IMR-90 (cell line): ENCODE results near the gene GTF3C6. TPM values are rescaled to one million over a fixed set of nuclear protein-coding genes. Genes with fewer than 3 reads are reported as not detected.
A peak's percentile ranks its signal among the peaks of the same experiment; 100 is the strongest.

Experiments used
- ATAC-seq: fragments of 200-7000 bp; cut with Tn5 transposase; 2 replicates; pipeline ENCODE4 v1.9.1; 2020; ENCODE audit warnings: low read depth, mild to moderate bottlenecking, moderate library complexity
- BruUV-seq: library from RNA; stranded (reverse); fragments of 400-500 nt; replicated peaks from 2 replicates; lab custom pipeline; 2021; lab: Mats Ljungman, UMichigan
- CTCF ChIA-PET: fragments of 300-600 bp; formaldehyde crosslinking; extraction: SDS; loops from one replicate; lab custom pipeline; 2021; ENCODE audit warnings: antibody characterized with exemption; lab: Yijun Ruan, JAX
- POLR2A ChIA-PET: fragments of 300-600 bp; sonication (Branson Sonifier 250); formaldehyde crosslinking; loops from one replicate; lab custom pipeline; 2022; ENCODE audit warnings: antibody characterized with exemption; ENCODE audit not compliant: unreplicated experiment; lab: Charles Lee
- DNase-seq: peaks from one replicate; pipeline ENCODE4 v3.0.0; 2013
- H2AFZ ChIP-seq: replicated peaks from 2 replicates; pipeline ENCODE3; 2013; ENCODE audit warnings: low read length, mild to moderate bottlenecking; ENCODE audit not compliant: poor library complexity
- H2AK5ac ChIP-seq: 2 replicates; pipeline ENCODE4 v1.6.1; 2013; ENCODE audit warnings: low read depth, low read length, inconsistent platforms
- H2AK9ac ChIP-seq: replicated peaks from 2 replicates; pipeline ENCODE3; 2013; ENCODE audit warnings: mild to moderate bottlenecking, low read depth, low read length, moderate library complexity; ENCODE audit not compliant: poor library complexity
- H2BK120ac ChIP-seq: 2 replicates; pipeline ENCODE4 v1.6.1; 2013; ENCODE audit warnings: low read depth, low read length, inconsistent platforms
- H2BK15ac ChIP-seq: 3 replicates; pipeline ENCODE4 v1.6.1; 2013; ENCODE audit warnings: low read depth, low read length, inconsistent platforms
- H2BK20ac ChIP-seq: 2 replicates; pipeline ENCODE4 v1.6.1; 2013; ENCODE audit warnings: low read depth, mild to moderate bottlenecking, inconsistent platforms, low read length, moderate library complexity
- H2BK5ac ChIP-seq: 2 replicates; pipeline ENCODE4 v1.6.1; 2013; ENCODE audit warnings: mild to moderate bottlenecking, low read depth, low read length, inconsistent platforms; ENCODE audit not compliant: poor library complexity, severe bottlenecking
- H3K14ac ChIP-seq: replicated peaks from 2 replicates; pipeline ENCODE4 v1.6.1; 2013; ENCODE audit warnings: low read depth, low read length, inconsistent platforms
- H3K18ac ChIP-seq: 2 replicates; pipeline ENCODE4 v1.6.1; 2013; ENCODE audit warnings: low read depth, low read length, control low read depth
- H3K23ac ChIP-seq: 2 replicates; pipeline ENCODE4 v1.6.1; 2013; ENCODE audit warnings: low read depth, low read length, inconsistent platforms
- H3K27ac ChIP-seq: 2 replicates; pipeline ENCODE4 v1.5.1; 2013; ENCODE audit warnings: mild to moderate bottlenecking, control low read depth, low read length; ENCODE audit not compliant: insufficient read depth
- H3K27me3 ChIP-seq: 2 replicates; pipeline ENCODE4 v1.6.1; 2013; ENCODE audit warnings: low read length; ENCODE audit not compliant: control insufficient read depth, insufficient read depth
- H3K36me3 ChIP-seq: 2 replicates; pipeline ENCODE4 v1.6.1; 2013; ENCODE audit warnings: low read length, mixed read lengths; ENCODE audit not compliant: control insufficient read depth, insufficient read depth
- H3K4ac ChIP-seq: 2 replicates; pipeline ENCODE4 v1.6.1; 2013; ENCODE audit warnings: low read depth, low read length, inconsistent platforms
- H3K4me1 ChIP-seq: 2 replicates; pipeline ENCODE4 v1.6.1; 2013; ENCODE audit warnings: low read length, mixed read lengths; ENCODE audit not compliant: control insufficient read depth, insufficient read depth
- H3K4me2 ChIP-seq: 2 replicates; pipeline ENCODE4 v1.6.1; 2013; ENCODE audit warnings: low read depth, mild to moderate bottlenecking, control low read depth, low read length, moderate library complexity
- H3K4me3 ChIP-seq: 2 replicates; pipeline ENCODE4 v1.5.1; 2013; ENCODE audit warnings: low read depth, mild to moderate bottlenecking, control low read depth, low read length, moderate library complexity; ENCODE audit not compliant: insufficient read depth
- H3K56ac ChIP-seq: 2 replicates; pipeline ENCODE4 v1.6.1; 2013; ENCODE audit warnings: low read length, inconsistent platforms; ENCODE audit not compliant: insufficient read depth; ENCODE audit errors: extremely low read depth
- H3K79me1 ChIP-seq, 2 experiments: 2 replicates each; pipeline ENCODE4 v1.6.1; 2013; ENCODE audit warnings: low read length in 2 of 2, inconsistent platforms in 1 of 2, low read depth in 1 of 2
- H3K9ac ChIP-seq: 2 replicates; pipeline ENCODE4 v1.6.1; 2013; ENCODE audit warnings: low read depth, low read length, control low read depth
- H3K9me1 ChIP-seq: 2 replicates; pipeline ENCODE4 v1.6.1; 2013; ENCODE audit warnings: low read length, inconsistent platforms; ENCODE audit not compliant: insufficient read depth
- H3K9me3 ChIP-seq: 2 replicates; pipeline ENCODE4 v1.6.1; 2013; ENCODE audit warnings: low read length; ENCODE audit not compliant: control insufficient read depth, insufficient read depth
- H4K20me1 ChIP-seq: 2 replicates; pipeline ENCODE4 v1.6.1; 2013; ENCODE audit warnings: low read length, inconsistent platforms; ENCODE audit not compliant: insufficient read depth
- H4K5ac ChIP-seq: 2 replicates; pipeline ENCODE4 v1.6.1; 2013; ENCODE audit warnings: mild to moderate bottlenecking, low read depth, low read length, control low read depth
- H4K8ac ChIP-seq, 2 experiments: 2 replicates each; pipeline ENCODE4 v1.6.1; 2013; ENCODE audit warnings: low read depth in 2 of 2, low read length in 2 of 2, control low read depth in 1 of 2, inconsistent platforms in 1 of 2
- H4K91ac ChIP-seq: 2 replicates; pipeline ENCODE4 v1.6.1; 2013; ENCODE audit warnings: low read depth, low read length, inconsistent platforms; ENCODE audit not compliant: insufficient read depth
- CEBPB ChIP-seq: IDR thresholded peaks from 2 replicates; pipeline ENCODE4 v1.6.1; 2012; ENCODE audit warnings: low read depth, low read length, improper control_type of control experiment
- MAFK ChIP-seq: IDR thresholded peaks from 2 replicates; pipeline ENCODE4 v1.6.1; 2012; ENCODE audit warnings: low read depth, low read length, improper control_type of control experiment
- RFX5 ChIP-seq: IDR thresholded peaks from 2 replicates; pipeline ENCODE4 v1.8.0; 2012; ENCODE audit warnings: low read depth, mild to moderate bottlenecking, low read length, moderate library complexity
- WGBS, 2 experiments: methylation state at CpG; one replicate each; pipeline versions ENCODE4 v1.1.5 to v1.1.7; 2013; ENCODE audit warnings: missing lambda C conversion rate in 2 of 2; ENCODE audit not compliant: insufficient read length in 1 of 2; ENCODE audit errors: extremely low coverage in 2 of 2; 5-methylcytosine and 5-hydroxymethylcytosine counted together
- dilution Hi-C: fragments of 300-500 bp; cut with HindIII; formaldehyde crosslinking; loops from one replicate; pipeline ENCODE4 v1.14.3; 2018; ENCODE audit warnings: low sequenced_read_pairs; ENCODE audit not compliant: unreplicated experiment
- in situ Hi-C: fragments of 300-500 bp; cut with MboI; formaldehyde crosslinking; loops from 3 replicates; pipeline ENCODE4 v1.14.3; 2019; ENCODE audit warnings: low sequenced_read_pairs, inconsistent platforms, mixed read lengths
- intact Hi-C: fragments of 100-400 bp; cut with micrococcal nuclease; formaldehyde crosslinking; loops from 2 replicates; pipeline ENCODE4 v1.10.0; 2022
- polyA plus RNA-seq, 3 experiments: library from polyadenylated mRNA; depleted of rRNA; stranded (reverse); fragments of >200 nt; gene quantifications; 2 replicates each; pipeline ENCODE4 v1.2.3, GENCODE V29; 2012; ENCODE audit warnings: low replicate concordance in 1 of 3
- total RNA-seq: library from RNA; depleted of rRNA; stranded (reverse); fragments of >200 nt; gene quantifications from 2 replicates; pipeline ENCODE4 v1.2.3, GENCODE V29; 2012

Gene GTF3C6
- total and polyA plus RNA-seq, 2 of the 4 experiments (the other 2 are of a cell fraction) = 10.4 to 40.5 TPM

DNA sequence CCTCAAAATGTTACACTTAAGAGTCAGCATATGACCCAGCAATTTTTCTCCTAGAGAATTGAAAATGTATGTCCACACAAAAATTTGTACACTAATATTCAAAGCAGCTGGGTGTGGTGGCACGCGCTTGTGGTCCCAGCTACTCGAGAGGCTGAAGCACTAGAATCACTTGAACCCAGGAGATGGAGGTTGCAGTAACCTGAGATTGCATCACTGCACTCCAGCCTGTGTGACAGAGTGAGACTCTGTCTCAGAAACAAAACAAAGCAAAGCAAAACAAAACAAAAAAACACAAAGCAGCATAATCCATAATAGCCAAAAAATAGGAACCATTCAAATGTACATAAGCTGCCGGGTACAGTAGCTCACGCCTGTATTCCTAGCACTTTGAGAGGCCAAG lies 21.7 kb downstream of the GTF3C6 start:
- Histone ChIP-seq H3K4ac (no peak overlapping the region), H4K20me1 (no peaks in the 10 kb centered on the region), H3K23ac (no peak overlapping the region), H3K56ac (no peak overlapping the region), H2BK15ac (no peak overlapping the region), H3K4me3 (no peak overlapping the region), H3K18ac (no peak overlapping the region), H2AK5ac (no peak overlapping the region), H3K9ac (no peak overlapping the region), H2AK9ac (no peak overlapping the region), H3K9me3 (no peaks in the 10 kb centered on the region), H4K91ac (no peak overlapping the region), H3K14ac (no peak overlapping the region), H3K9me1 (no peaks in the 10 kb centered on the region), H4K8ac (no peak overlapping the region), H3K27me3 (no peaks in the 10 kb centered on the region), H3K4me2 (no peak overlapping the region), H2BK120ac (no peak overlapping the region), H2BK5ac (no peak overlapping the region), H4K5ac (no peak overlapping the region), H2AFZ (no peak overlapping the region), H3K79me1 (peaks cover 17 to 34% of the 10 kb centered on the region in 2 experiments), H3K27ac (no peak overlapping the region), H3K4me1 (peaks cover 3% of the 10 kb centered on the region; the same call in 1 of the 2 replicates), H2BK20ac (no peak overlapping the region), H3K36me3 (no peaks in the 10 kb centered on the region)
- BruUV-seq = no TSS peak
- in situ Hi-C loops (no loop called here), dilution Hi-C loops (no loop called here), intact Hi-C loops (no loop called here)
- CTCF ChIA-PET = no interaction called here
- ATAC-seq (no peak), DNase-seq (no peak)
- POLR2A ChIA-PET = no interaction called here
- 100% methylated on average over 1 of the region's 5 CpGs; no CpG with 5 or more reads in 1 of the 2 experiments for WGBS, 2 experiments
- TF ChIP-seq MAFK (no peak), CEBPB (0 out of 2 replicates have a peak, but pooled peaks have one; percentile 2), RFX5 (no peak)
